Mucosa of rectum (tissue), 2 donors: ENCODE data around the gene OR2T27.

Source experiments
- H3K27ac ChIP-seq, 2 donors: one replicate each; pipeline ENCODE4 v1.7.0; 2013; ENCODE audit warnings: inconsistent platforms in 2 of 2, low read depth in 2 of 2, low read length in 2 of 2
- H3K27me3 ChIP-seq, 2 donors: one replicate each; pipeline ENCODE4 v1.7.0; 2013; ENCODE audit warnings: low read length in 2 of 2; ENCODE audit not compliant: control insufficient read depth in 2 of 2, insufficient read depth in 2 of 2
- H3K36me3 ChIP-seq, 2 donors: one replicate each; pipeline ENCODE4 v1.7.0; 2013; ENCODE audit warnings: low read length in 2 of 2; ENCODE audit not compliant: control insufficient read depth in 2 of 2, insufficient read depth in 2 of 2
- H3K4me1 ChIP-seq, 2 donors: one replicate each; pipeline ENCODE4 v1.7.0; 2013; ENCODE audit warnings: low read length in 2 of 2, mild to moderate bottlenecking in 1 of 2; ENCODE audit not compliant: control insufficient read depth in 2 of 2, insufficient read depth in 2 of 2
- H3K4me3 ChIP-seq, 2 donors: one replicate each; pipeline ENCODE4 v1.7.0; 2013; ENCODE audit warnings: low read length in 2 of 2
- H3K9ac ChIP-seq, 2 donors: one replicate each; pipeline ENCODE4 v1.7.0; 2013; ENCODE audit warnings: low read length in 2 of 2, low read depth in 1 of 2, mild to moderate bottlenecking in 1 of 2
- H3K9me3 ChIP-seq, 2 donors: one replicate each; pipeline ENCODE4 v1.7.0; 2013; ENCODE audit warnings: low read length in 2 of 2; ENCODE audit not compliant: control insufficient read depth in 2 of 2
- donor health status: healthy.
- donor health status: Normal muscosa, but diverticular disease.

OR2T27 gene

GRCh38 chr1:248622570-248623001, 32.7 kb downstream of the OR2T27 start:
- H3K4me3 ChIP-seq, result no peak overlapping the region
- H3K9me3 ChIP-seq, result no peaks in the 10 kb centered on the region
- no peaks in the 10 kb centered on the region for H3K36me3 ChIP-seq
- H3K9ac ChIP-seq, result no peak overlapping the region
- no peaks in the 10 kb centered on the region for H3K4me1 ChIP-seq
- no peak overlapping the region for H3K27ac ChIP-seq
- H3K27me3 ChIP-seq, result no peaks in the 10 kb centered on the region

DNA sequence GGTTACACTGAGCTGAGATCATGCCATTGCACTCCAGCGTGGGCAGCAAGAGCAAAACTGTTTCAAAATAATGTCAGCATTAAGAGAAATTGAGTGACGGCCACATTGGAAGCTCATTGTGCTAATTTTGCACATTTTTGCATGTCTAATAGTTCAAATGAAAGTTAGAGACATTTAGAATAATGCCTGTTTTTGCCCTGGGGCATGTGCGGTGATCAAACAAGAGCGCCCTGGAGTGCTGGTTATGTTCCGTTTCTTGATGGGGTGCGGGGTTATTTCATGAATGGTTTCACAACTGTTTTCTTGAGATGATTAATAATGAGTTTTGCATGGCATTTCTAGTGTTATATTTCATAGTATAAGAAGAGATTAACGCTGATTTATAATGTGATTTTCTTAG, 33.6 kb downstream of the OR2T27 start:
- H3K4me1 ChIP-seq, result no peaks in the 10 kb centered on the region
- H3K27me3 ChIP-seq, result no peaks in the 10 kb centered on the region
- no peaks in the 10 kb centered on the region for H3K36me3 ChIP-seq
- no peak overlapping the region for H3K27ac ChIP-seq
- no peak overlapping the region for H3K4me3 ChIP-seq
- H3K9me3 ChIP-seq, result no peaks in the 10 kb centered on the region
- no peak overlapping the region for H3K9ac ChIP-seq

DNA sequence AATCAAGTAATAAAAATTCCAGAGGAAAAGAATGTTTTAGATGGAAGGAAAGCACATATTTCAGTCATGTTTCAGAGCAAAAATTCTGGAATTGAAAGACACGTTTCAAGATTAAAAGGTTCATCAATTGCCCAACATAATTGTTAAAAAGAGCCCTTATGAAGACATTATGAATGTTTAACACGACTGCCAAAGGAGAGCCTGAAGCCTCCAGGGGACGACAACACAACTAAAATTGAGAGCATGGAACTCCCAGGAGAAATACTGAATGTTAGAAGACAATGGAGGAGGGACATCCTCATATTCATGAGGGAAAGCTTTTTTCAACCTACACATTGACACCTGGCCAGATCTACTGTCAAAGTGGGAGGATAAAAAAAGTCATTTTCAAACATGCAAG, 36.5 kb downstream of the OR2T27 start:
- H3K27me3 ChIP-seq, result no peaks in the 10 kb centered on the region
- H3K27ac ChIP-seq, result no peak overlapping the region
- H3K9me3 ChIP-seq, result no peaks in the 10 kb centered on the region
- H3K9ac ChIP-seq, result no peak overlapping the region
- H3K36me3 ChIP-seq, result no peaks in the 10 kb centered on the region
- no peaks in the 10 kb centered on the region for H3K4me1 ChIP-seq
- no peak overlapping the region for H3K4me3 ChIP-seq

DNA sequence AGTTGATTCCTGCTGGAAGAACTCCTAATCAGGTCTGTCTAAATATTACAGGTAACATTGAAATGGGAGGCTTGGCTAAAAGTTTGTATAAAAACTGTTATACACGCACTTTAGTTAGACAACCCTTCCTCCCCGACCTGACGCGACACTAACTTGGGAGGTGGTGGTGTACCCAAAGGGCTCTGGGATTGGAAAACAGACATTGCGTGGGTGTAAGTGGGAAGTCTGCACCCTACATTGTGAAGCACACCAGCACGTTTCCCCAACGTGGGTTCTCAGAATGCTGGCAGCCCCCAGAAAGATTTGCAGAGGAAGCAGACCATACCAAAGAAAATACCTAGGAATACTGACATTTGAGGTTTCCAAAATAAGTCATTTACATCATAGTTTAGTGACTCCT, 37.2 kb downstream of the OR2T27 start:
- Histone ChIP-seq H3K9ac (no peak overlapping the region), H3K4me1 (no peaks in the 10 kb centered on the region), H3K27ac (no peak overlapping the region), H3K4me3 (no peak overlapping the region), H3K36me3 (no peaks in the 10 kb centered on the region), H3K27me3 (no peaks in the 10 kb centered on the region), H3K9me3 (no peaks in the 10 kb centered on the region)

DNA sequence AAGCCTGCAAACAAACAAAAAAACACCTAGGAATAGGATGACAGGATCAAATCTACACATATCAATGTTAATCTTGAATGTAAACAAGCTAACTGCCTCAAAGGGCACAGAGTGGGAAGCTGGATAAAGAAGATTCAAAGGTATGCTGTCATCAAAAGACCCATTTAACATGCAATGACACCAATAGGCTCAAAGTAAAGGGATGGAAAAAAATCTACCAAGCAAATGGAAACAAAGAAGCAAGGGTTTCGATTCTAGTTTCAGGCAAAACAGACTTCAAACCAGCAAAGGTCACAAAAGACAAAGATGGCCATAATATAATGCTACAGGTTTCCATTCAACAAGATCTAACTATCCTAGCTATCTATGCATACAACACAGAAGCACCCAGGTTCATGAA, 41.6 kb downstream of the OR2T27 start:
- Histone ChIP-seq H3K9ac (no peak overlapping the region), H3K36me3 (no peaks in the 10 kb centered on the region), H3K27ac (no peak overlapping the region), H3K27me3 (no peaks in the 10 kb centered on the region), H3K4me1 (no peaks in the 10 kb centered on the region), H3K4me3 (no peak overlapping the region), H3K9me3 (no peaks in the 10 kb centered on the region)

DNA sequence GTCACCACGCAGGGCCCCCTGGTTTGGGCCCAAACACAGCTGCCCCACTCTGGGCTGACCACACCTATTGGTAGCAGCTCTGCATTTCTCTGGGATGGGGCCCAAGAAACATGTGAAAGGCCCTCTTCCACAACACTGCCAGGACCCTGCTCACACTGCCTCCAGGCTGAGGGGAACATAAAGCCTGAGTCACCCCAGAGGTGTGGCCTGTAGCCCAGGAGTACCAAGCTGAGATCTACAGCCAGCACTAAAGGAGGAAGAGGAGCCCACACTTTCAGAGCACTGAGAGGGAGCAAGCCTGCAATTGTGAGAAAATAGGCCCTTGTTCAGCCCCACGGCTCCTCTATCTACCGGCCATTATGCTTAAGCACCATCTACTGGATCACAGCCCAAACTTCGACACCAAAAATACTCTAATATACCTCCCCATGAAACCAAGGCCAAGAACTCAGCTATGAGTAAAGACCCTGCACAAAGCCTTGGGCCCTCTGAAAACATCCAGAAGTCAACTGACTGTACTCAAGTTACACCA, 43.4 kb downstream of the OR2T27 start:
- no peak overlapping the region for H3K9ac ChIP-seq
- H3K9me3 ChIP-seq, result no peaks in the 10 kb centered on the region
- H3K27ac ChIP-seq, result no peak overlapping the region
- no peaks in the 10 kb centered on the region for H3K4me1 ChIP-seq
- no peaks in the 10 kb centered on the region for H3K27me3 ChIP-seq
- H3K4me3 ChIP-seq, result no peak overlapping the region
- H3K36me3 ChIP-seq, result no peaks in the 10 kb centered on the region

GRCh38 chr1:248610301-248610700, 45.0 kb downstream of the OR2T27 start:
- Histone ChIP-seq H3K36me3 (no peaks in the 10 kb centered on the region), H3K9me3 (no peaks in the 10 kb centered on the region), H3K27me3 (no peaks in the 10 kb centered on the region), H3K9ac (no peak overlapping the region), H3K4me3 (no peak overlapping the region), H3K4me1 (no peaks in the 10 kb centered on the region), H3K27ac (no peak overlapping the region)
